Mononuclear cell (primary cell): Measurements from ENCODE around the gene FAHD2A. TPM values are rescaled to one million over a fixed set of nuclear protein-coding genes. Genes with fewer than 3 reads are reported as not detected.

Experiments used
- H3K27me3 ChIP-seq: 2 replicates; pipeline ENCODE4 v1.6.0; 2011; ENCODE audit warnings: low read length, control low read depth; ENCODE audit not compliant: insufficient read depth
- H3K4me1 ChIP-seq: 2 replicates; pipeline ENCODE4 v1.5.1; 2011; ENCODE audit warnings: mild to moderate bottlenecking, low read length, control low read depth; ENCODE audit not compliant: insufficient read depth
- H3K4me3 ChIP-seq: 2 replicates; pipeline ENCODE4 v1.5.1; 2011; ENCODE audit warnings: mild to moderate bottlenecking, low read length, moderate library complexity
- H3K9me3 ChIP-seq: 2 replicates; pipeline ENCODE4 v1.5.1; 2011; ENCODE audit warnings: low read depth, mild to moderate bottlenecking, control low read depth, low read length
- total RNA-seq: library from RNA; depleted of rRNA; stranded (reverse); fragments of >200 nt; gene quantifications from one replicate; pipeline ENCODE4 v1.2.3, GENCODE V29; 2012

The FAHD2A gene
- total RNA-seq, 1 donor, result 12.2 TPM

DNA sequence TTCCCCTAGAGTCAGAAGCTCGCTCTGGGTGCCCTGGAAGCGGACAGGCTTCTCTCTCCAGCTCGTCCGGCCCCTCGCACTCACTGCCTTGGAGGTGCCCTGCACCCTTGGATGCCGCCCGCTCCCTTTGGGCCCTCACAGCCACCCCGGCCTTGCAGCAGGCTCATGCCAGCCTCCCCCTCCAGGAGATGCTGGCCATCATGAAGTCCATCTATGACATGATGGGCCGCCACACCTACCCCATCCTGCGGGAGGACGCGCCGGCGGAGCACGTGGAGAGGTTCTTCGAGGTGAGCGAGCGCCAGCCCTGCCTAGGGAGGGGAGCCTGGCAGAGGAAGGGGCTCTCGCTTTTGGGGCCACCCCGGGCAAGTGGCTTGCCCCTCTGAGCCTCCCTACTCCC, 20.3 kb upstream of the FAHD2A start:
- Histone ChIP-seq H3K27me3 (no peaks in the 10 kb centered on the region), H3K4me1 (no peaks in the 10 kb centered on the region), H3K9me3 (no peaks in the 10 kb centered on the region), H3K4me3 (no peak overlapping the region)

DNA sequence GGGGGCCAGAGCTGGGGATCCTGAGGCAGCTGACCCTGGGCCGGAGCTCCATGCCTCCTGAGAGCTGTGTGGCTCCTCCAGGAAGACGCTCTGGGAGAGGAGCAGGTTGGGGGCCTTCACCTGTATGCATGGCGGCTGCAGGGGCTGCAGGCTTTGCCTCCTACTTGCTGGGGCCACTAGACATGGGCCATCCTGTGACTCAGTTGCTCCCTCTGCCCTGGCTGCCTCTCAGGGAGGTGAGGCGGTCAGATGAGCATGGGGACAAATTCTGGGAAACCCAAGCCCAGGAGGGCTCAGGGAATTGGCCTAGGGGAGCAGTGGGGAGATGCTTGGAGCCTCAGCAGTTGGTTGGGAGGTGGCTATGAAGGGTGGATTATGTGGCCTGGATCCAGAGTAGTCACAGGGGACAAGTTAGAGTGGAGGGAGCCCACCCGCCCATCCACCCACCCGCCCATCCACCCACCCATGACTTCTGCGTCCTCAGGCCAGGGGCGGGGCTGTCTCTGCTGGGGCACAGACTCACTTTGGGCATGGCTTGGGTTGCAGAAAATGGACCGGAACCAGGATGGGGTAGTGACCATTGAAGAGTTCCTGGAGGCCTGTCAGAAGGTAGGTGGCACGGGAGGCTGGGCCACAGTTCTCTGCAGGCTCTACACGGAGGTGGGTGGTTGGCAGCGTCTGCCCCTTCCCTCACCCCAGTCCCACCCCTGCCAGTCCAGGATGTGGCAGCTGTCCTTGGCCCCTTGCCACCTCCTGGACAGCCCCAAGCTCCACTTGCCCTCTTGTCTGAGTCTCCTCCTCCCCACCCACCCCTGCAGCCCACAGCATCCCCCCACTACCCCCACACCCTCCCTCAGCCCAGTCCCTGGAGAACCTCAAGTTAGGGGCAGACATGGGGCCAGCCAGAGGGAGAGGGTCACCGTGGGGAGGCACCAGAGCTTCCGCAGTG, 19.5 kb upstream of the FAHD2A start:
- Histone ChIP-seq H3K9me3 (no peaks in the 10 kb centered on the region), H3K4me3 (no peak overlapping the region), H3K4me1 (no peaks in the 10 kb centered on the region), H3K27me3 (no peaks in the 10 kb centered on the region)

DNA sequence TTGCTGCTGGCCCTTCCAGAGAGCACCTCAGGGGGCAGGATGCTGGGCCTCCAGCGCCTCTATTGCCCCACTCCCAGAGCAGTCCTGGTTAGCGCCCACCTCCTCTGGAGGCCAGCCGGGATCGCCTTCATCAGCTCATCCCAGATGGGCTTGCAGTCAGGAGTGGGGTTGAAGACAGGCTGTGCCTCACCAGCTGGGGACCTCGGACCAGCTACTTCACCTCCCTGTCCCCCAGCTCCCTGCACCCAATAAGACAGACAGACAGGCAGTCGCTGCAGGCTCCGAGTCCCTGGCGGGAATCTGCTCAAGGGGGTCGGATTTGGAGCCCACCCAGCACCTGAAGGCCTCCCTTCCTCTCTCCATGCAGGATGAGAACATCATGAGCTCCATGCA, 18.9 kb upstream of the FAHD2A start:
- Histone ChIP-seq H3K9me3 (no peaks in the 10 kb centered on the region), H3K27me3 (no peaks in the 10 kb centered on the region), H3K4me1 (no peaks in the 10 kb centered on the region), H3K4me3 (no peak overlapping the region)

DNA sequence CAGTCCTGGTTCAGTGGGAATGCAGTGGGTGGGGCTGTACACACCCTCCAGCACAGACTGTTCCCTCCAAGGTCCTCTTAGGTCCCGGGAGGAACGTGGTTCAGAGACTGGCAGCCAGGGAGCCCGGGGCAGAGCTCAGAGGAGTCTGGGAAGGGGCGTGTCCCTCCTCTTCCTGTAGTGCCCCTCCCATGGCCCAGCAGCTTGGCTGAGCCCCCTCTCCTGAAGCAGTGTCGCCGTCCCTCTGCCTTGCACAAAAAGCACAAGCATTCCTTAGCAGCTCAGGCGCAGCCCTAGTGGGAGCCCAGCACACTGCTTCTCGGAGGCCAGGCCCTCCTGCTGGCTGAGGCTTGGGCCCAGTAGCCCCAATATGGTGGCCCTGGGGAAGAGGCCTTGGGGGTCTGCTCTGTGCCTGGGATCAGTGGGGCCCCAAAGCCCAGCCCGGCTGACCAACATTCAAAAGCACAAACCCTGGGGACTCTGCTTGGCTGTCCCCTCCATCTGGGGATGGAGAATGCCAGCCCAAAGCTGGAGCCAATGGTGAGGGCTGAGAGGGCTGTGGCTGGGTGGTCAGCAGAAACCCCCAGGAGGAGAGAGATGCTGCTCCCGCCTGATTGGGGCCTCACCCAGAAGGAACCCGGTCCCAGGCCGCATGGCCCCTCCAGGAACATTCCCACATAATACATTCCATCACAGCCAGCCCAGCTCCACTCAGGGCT, 17.5 kb upstream of the FAHD2A start:
- no peaks in the 10 kb centered on the region for H3K4me1 ChIP-seq
- H3K27me3 ChIP-seq, result no peaks in the 10 kb centered on the region
- no peak overlapping the region for H3K4me3 ChIP-seq
- H3K9me3 ChIP-seq, result no peaks in the 10 kb centered on the region

DNA sequence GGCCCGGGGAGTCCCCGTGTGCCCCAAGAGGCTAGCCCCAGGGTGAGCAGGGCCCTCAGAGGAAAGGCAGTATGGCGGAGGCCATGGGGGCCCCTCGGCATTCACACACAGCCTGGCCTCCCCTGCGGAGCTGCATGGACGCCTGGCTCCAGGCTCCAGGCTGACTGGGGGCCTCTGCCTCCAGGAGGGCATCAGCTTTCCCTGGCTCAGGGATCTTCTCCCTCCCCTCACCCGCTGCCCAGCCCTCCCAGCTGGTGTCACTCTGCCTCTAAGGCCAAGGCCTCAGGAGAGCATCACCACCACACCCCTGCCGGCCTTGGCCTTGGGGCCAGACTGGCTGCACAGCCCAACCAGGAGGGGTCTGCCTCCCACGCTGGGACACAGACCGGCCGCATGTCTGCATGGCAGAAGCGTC, 16.9 kb upstream of the FAHD2A start:
- Histone ChIP-seq H3K4me1 (no peaks in the 10 kb centered on the region), H3K4me3 (no peak overlapping the region), H3K9me3 (no peaks in the 10 kb centered on the region), H3K27me3 (no peaks in the 10 kb centered on the region)

DNA sequence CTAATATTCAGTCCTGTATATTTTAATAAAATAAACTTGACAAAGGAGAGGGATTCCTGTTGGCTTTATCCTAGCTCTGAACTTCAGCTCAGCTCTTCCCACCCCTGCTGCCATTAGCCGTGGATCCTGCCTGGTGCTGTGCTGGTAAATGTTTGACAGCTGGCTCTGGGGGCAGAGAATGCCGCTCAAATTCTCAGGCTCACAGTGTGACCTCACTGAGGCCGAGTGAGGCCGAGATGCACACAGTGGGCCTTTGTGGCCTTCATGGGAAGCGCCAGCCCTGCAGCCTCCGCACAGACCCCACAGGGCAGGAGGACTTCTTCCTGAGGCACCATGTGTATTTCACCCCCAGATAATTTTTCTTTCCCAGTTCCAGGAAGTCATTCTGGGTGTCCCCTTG, 16.5 kb upstream of the FAHD2A start:
- H3K27me3 ChIP-seq, result no peaks in the 10 kb centered on the region
- H3K4me1 ChIP-seq, result no peaks in the 10 kb centered on the region
- H3K4me3 ChIP-seq, result no peak overlapping the region
- H3K9me3 ChIP-seq, result no peaks in the 10 kb centered on the region

DNA sequence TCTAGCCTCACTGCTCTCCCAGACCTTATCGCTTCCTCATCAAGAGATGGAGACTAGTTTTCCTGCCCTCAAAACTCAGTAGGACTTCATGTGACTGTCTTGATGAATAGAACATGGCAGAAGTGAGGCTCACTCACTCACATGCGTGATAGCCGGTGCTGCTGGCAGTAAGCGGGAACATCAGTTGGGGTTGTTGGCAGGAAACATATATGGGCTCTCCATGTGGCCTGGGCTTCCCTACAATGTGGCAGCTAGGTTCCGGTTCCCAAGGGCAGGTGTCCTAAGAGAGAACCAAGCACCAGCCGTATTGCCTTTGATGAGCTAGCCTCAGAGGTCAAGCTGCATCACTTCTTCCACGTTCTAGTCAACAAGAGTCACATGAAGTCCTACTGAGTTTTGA, 15.2 kb upstream of the FAHD2A start:
- Histone ChIP-seq H3K27me3 (no peaks in the 10 kb centered on the region), H3K4me3 (no peak overlapping the region), H3K4me1 (no peaks in the 10 kb centered on the region), H3K9me3 (no peaks in the 10 kb centered on the region)

DNA sequence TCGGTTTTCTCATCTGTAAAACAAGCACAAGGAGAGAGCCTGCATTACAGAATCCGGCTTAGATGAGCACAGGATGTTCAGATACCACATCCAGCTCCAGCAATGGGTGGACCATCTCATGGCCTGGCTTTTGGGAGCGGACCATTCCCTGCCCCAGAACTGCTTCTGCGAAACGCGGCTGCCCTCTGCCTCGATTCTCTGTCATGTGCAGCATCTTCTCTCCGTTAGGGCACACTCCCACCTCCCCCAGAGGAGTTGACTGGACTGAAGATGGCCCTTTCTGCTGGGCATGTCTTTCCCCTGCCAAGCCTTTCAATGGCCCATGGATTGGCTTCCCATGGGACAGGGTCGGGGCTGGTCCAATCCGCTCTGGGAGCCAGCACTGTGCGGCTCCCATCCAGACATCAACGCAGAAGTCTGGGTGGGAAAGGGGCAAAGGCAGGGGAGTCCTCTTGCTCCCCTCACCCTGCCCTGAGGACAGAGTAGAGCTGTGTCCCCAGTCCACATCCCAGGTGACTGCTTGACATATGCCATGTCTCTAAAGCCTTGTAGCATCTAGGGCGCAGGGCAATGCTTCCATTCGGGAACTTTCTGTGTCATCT, 14.3 kb upstream of the FAHD2A start:
- Histone ChIP-seq H3K27me3 (no peaks in the 10 kb centered on the region), H3K4me1 (no peaks in the 10 kb centered on the region), H3K9me3 (no peaks in the 10 kb centered on the region), H3K4me3 (no peak overlapping the region)

DNA sequence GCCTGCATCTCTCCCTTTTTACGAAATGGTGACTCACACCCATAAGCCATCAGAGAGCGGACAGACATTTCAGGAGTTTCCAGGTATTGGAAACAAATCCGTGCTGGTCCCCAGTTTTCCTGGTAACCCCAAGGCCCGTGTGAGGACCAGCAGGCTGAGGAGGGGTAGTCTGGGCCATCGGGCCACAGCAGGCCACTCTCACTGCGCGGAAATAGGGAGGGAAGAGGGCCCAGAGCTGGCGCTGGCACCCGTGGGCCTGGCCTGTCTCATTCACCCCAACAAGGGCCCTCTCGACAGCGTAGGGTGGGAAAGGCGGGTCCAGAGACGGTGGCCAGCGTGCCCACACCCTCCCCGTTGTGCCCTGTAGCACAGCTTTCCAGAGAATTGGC, 13.7 kb upstream of the FAHD2A start:
- Histone ChIP-seq H3K4me1 (no peaks in the 10 kb centered on the region), H3K27me3 (no peaks in the 10 kb centered on the region), H3K9me3 (no peaks in the 10 kb centered on the region), H3K4me3 (no peak overlapping the region)

DNA sequence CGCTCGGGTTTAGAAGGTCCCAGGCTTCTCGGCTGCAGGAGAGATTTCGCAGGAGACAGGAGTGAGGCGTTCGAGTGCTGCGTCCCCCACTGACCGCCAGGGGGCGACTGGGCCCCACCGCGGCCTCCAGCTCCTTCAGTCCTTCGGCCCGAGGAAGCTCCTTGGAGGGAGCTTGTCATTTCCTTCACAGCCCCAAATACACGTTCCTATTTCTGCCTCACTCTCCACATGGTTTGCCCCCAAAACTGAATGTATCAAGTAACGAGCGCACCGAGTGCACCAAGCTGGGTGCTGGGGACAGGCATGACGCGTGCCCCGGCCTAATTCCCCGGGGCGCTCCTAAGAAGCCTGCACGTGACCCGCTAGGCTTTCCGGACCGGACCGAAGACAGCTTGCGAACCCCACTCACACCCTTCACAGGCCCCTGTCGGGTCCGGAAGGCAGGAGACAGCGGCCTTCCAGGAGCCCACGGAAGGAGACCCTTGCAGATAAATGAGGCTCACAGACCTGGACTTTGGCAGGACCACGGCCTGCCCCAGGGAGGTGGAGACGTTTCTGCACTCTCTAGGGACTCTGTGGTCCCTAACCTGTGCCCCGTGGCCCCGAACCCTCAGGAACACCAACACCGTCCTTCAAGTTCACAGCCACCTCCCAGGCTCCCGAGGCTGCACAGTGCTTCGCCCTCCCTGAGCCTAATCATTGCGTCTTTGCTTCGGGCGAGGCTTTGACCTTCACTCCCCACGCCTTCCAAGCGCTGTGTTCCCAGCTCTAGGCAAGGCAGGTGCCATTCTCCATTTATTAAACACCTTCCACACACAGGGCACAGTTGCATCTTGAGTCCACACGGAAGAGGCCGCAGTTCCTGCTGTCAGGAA, 13.0 kb upstream of the FAHD2A start:
- no peaks in the 10 kb centered on the region for H3K27me3 ChIP-seq
- no peak overlapping the region for H3K4me3 ChIP-seq
- no peaks in the 10 kb centered on the region for H3K9me3 ChIP-seq
- H3K4me1 ChIP-seq, result no peaks in the 10 kb centered on the region

DNA sequence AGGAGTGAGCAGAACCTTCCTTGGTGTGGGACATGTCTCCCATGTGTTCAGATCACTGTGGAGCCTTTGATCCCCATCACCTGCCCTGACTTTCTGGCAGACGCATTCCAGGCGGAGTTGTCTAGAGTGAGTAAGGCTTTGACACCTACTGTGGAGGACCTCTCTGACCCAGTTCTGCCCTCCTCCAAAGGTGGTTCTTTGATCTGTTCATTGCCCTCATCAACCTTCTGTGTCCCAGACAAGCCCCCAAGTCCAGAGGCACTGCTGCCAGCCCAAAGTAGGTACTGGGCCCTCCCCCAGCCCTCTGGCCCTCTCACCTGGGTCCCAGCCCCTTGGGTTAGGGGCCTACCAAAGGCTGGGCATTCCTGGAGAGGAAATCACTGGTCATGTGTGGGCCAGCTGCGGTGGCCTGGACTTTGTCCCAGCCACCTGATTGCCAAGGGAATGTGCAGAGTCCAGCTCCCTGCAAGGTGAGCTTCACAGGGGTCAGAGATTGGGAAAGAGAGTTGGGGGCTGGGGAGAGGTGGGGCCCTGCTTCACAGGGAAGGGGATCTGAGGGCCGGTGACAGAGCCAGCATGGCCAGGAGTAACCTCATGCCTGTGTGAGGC, 12.1 kb upstream of the FAHD2A start:
- H3K27me3 ChIP-seq, result no peaks in the 10 kb centered on the region
- H3K4me3 ChIP-seq, result no peak overlapping the region
- no peaks in the 10 kb centered on the region for H3K4me1 ChIP-seq
- H3K9me3 ChIP-seq, result no peaks in the 10 kb centered on the region

DNA sequence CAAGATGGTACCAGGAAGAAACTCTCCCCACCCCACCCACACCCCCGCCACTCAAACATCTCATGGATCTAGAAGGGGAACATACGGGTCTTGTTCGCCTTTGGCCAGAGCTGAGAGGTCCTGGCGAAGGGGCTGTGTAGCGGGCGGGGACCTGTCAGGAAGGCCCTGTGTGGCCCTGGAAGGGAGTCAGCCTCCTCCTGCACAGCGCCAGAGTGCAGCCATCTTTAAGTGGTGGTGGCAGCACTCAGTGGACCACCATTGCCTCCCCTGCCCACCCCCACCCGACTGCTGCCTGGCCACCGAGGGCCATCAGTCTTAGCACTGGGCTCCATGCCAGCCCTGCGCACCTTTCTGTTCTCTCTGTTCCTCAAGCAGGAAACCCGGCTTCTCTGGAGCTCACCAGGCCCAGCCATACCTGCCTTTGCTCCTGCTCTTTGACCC, 11.6 kb upstream of the FAHD2A start:
- Histone ChIP-seq H3K9me3 (no peaks in the 10 kb centered on the region), H3K27me3 (no peaks in the 10 kb centered on the region), H3K4me3 (no peak overlapping the region), H3K4me1 (no peaks in the 10 kb centered on the region)

DNA sequence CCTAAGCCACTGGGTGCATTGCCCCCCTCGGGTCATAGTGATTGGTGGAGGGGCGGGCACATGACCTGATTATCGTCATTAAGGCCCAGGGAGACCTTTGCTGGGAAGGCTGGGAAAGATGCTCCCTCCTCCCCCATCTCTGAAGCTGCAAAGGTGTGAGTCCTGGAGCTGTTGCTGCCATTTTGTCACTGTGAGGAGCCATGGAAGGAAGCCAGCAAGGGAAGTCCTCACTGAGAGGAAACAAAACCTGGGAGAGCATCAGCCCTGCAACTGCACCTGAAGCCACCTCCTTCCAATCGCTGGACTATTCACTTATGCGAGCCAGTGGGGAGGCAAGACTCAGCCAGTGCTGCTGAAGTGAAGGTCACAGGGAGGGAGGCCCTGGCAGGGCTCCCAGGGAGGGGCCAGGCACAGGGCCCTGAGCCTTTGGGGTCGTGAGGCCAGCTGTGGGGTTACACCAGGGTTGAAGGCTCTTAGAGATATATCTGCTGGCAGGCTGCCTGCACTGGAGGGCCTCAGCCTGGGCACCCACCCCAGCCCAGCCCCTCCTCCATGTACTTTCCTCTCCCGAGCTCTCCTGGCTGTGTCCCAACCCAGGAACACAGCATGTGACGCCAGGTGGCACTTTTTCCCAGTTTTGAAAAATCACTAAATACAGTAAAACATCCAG, 10.7 kb upstream of the FAHD2A start:
- H3K4me1 ChIP-seq, result no peaks in the 10 kb centered on the region
- no peaks in the 10 kb centered on the region for H3K9me3 ChIP-seq
- no peaks in the 10 kb centered on the region for H3K27me3 ChIP-seq
- H3K4me3 ChIP-seq, result no peak overlapping the region

DNA sequence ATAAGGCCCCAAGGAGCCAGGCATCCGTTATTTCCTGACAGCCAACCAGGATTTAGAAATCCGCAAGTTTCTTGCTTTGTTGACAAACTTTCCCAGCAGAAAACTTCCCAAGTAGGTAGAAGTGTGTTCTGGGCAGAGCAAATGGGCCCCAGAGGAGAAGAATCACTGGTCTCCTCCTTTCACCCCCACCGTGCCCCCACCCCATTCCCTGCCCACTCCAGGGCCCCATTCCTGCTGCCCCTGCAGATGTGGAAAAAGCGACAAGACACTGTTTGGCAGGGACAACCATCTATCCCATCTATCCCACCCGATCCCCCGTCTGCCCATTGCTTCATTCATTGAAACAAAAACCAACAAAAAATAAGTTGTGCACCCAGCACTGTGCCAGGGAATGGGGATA, 10.2 kb upstream of the FAHD2A start:
- H3K9me3 ChIP-seq, result no peaks in the 10 kb centered on the region
- no peaks in the 10 kb centered on the region for H3K4me1 ChIP-seq
- H3K27me3 ChIP-seq, result no peaks in the 10 kb centered on the region
- H3K4me3 ChIP-seq, result no peak overlapping the region
